GDM1 (cell line): Measurements from ENCODE around the gene TP53.

ENCODE experiments used
- DNase-seq: peaks from one replicate; lab custom pipeline; 2025; lab: John Stamatoyannopoulos, UW

Gene TP53

GRCh38 chr17:7706631-7707354, 19.5 kb upstream of the TP53 start:
- no peak for DNase-seq

GRCh38 chr17:7705269-7706255, 18.3 kb upstream of the TP53 start:
- no peak for DNase-seq

- DNase-seq = no peak
Measured at GRCh38 chr17:7704601-7705268, 17.4 kb upstream of the TP53 start, which contains the start of gene EFNB3. TSS of gene EFNB3 (plus strand) at chr17:7705202. CDS start at chr17:7705599, 397 bp downstream.

- DNase-seq = no peak
Measured at GRCh38 chr17:7703584-7704479, 16.5 kb upstream of the TP53 start.

- DNase-seq = no peak
Measured at GRCh38 chr17:7702776-7703175, 15.5 kb upstream of the TP53 start.

GRCh38 chr17:7701681-7702080, 14.4 kb upstream of the TP53 start:
- DNase-seq = no peak

- no peak for DNase-seq
Measured at GRCh38 chr17:7700510-7700909, 13.2 kb upstream of the TP53 start.

- no peak for DNase-seq
Measured at GRCh38 chr17:7697828-7698588, 10.7 kb upstream of the TP53 start.

GRCh38 chr17:7695586-7695985, 8.3 kb upstream of the TP53 start:
- no peak for DNase-seq

GRCh38 chr17:7688808-7689316, 1.6 kb upstream of the TP53 start:
- DNase-seq = no peak

GRCh38 chr17:7687908-7688807, 868 bp upstream of the TP53 start, which contains the start of gene WRAP53:
TSS of gene WRAP53 (plus strand) at chr17:7688477. CDS start at chr17:7688649, 172 bp downstream.
- peak; percentile 94 for DNase-seq

- DNase-seq = peak; percentile 71
Measured at GRCh38 chr17:7686222-7687071, 843 bp downstream of the TP53 start.

GRCh38 chr17:7685533-7686221, 1.6 kb downstream of the TP53 start:
- DNase-seq = peak; percentile 86

- no peak for DNase-seq
Measured at GRCh38 chr17:7684851-7685532, 2.3 kb downstream of the TP53 start.

GRCh38 chr17:7677388-7678067, 9.8 kb downstream of the TP53 start:
- DNase-seq = no peak

GRCh38 chr17:7676533-7676932, 10.8 kb downstream of the TP53 start:
- DNase-seq = no peak
